ENCODE results near the gene VGLL2. TPM values are rescaled to one million over a fixed set of nuclear protein-coding genes. Genes with fewer than 3 reads are reported as not detected.

VGLL2 gene
- polyA plus RNA-seq, 1 of the 3 experiments (the other 2 are of a cell fraction): 0.02 TPM

- Histone ChIP-seq H3K4me2 (no peak overlapping the region), H3K4me3 (ENCODE audit: low read depth in 2 of 2, low read length in 1 of 2) (no peak overlapping the region), H3K9me3 (no peaks in the 10 kb centered on the region), H3K27me3 (ENCODE audit: insufficient read depth) (peaks cover 59% of the 10 kb centered on the region), H3K9me2 (no peaks in the 10 kb centered on the region), H3K9ac (no peak overlapping the region), H3F3A (replicated peaks; ENCODE audit: insufficient read depth) (no peaks in the 10 kb centered on the region), H4K20me1 (ENCODE audit: insufficient read depth) (no peaks in the 10 kb centered on the region), H2AFZ (ENCODE audit: low read depth) (no peak overlapping the region), H3K79me2 (ENCODE audit: insufficient read depth) (no peaks in the 10 kb centered on the region), H3K4me1 (ENCODE audit: control insufficient read depth in 1 of 2, insufficient read depth in 2 of 2, low read depth in 1 of 2, low read length in 1 of 2) (peaks cover 3 to 8% of the 10 kb centered on the region in 2 experiments; a peak in 1 of 4 replicates), H3K36me3 (replicated peaks in 1 of 2; ENCODE audit: control insufficient read depth in 1 of 2, insufficient read depth in 2 of 2, low read length in 1 of 2) (no peaks in the 10 kb centered on the region), H3K27ac (ENCODE audit: low read depth in 2 of 2, low read length in 1 of 2) (no peak overlapping the region)
- ChIA-PET CTCF (interaction anchor here (1.1 kb wide), 1 partner anchor 293 kb away, joined by 3 read pairs; no protein-coding TSS in a partner anchor), POLR2A (no interaction called here)
- DNase-seq: no peak
- WGBS (ENCODE audit: low lambda C conversion rate): 13% methylated on average over 8 of the region's 8 CpGs
- TF ChIP-seq IRF3 (IDR thresholded peaks at IDR 0.05; ENCODE audit: low read depth, low read length): no peak
- no peak for TF ChIP-seq YY1 (IDR thresholded peaks at IDR 0.05; ENCODE audit: low read depth)
- TF ChIP-seq FOSL2 (IDR thresholded peaks at IDR 0.05; ENCODE audit: borderline replicate concordance, low read depth): no peak
- no peak for TF ChIP-seq NFIC (IDR thresholded peaks at IDR 0.05; ENCODE audit: borderline replicate concordance)
- TF ChIP-seq ZBTB33 (IDR thresholded peaks at IDR 0.05; ENCODE audit: borderline replicate concordance, low read depth): no peak
- no peak for TF ChIP-seq EZH2phosphoT487 (IDR thresholded peaks at IDR 0.05; ENCODE audit: borderline replicate concordance, low read depth)
- no peak for TF ChIP-seq RXRA (IDR thresholded peaks at IDR 0.05; ENCODE audit: borderline replicate concordance, low read depth)
- TF ChIP-seq GATA2 (CRISPR knock-in tag; IDR thresholded peaks at IDR 0.05): no peak
- TF ChIP-seq SIN3A (IDR thresholded peaks at IDR 0.05; ENCODE audit: borderline replicate concordance, low read depth, low read length): no peak
- TF ChIP-seq RFX5 (IDR thresholded peaks at IDR 0.05; ENCODE audit: low read length): no peak
- no peak for TF ChIP-seq MXI1 (IDR thresholded peaks at IDR 0.05; ENCODE audit: low read depth, low read length)
Observed at GRCh38 chr6:117262799-117263198, 2.6 kb upstream of the VGLL2 start.

GRCh38 chr6:117263353-117263927 is 1.9 kb upstream of the VGLL2 start:
- CTCF ChIA-PET: interaction anchor here (1.1 to 1.2 kb wide), 2 partner anchors 17 to 294 kb away, joined by 3 read pairs; no protein-coding TSS in a partner anchor
- no peak overlapping the region for H3K4me2 ChIP-seq
- no peak for DNase-seq
- H3K9me2 ChIP-seq: no peaks in the 10 kb centered on the region
- no peaks in the 10 kb centered on the region for H3K9me3 ChIP-seq
- no peak overlapping the region for H2AFZ ChIP-seq (ENCODE audit: low read depth)
- no peaks in the 10 kb centered on the region for H3K36me3 ChIP-seq (replicated peaks in 1 of 2; ENCODE audit: control insufficient read depth in 1 of 2, insufficient read depth in 2 of 2, low read length in 1 of 2)
- no peak overlapping the region for H3K27ac ChIP-seq (ENCODE audit: low read depth in 2 of 2, low read length in 1 of 2)
- POLR2A ChIA-PET: no interaction called here
- no peaks in the 10 kb centered on the region for H3K79me2 ChIP-seq (ENCODE audit: insufficient read depth)
- no peaks in the 10 kb centered on the region for H4K20me1 ChIP-seq (ENCODE audit: insufficient read depth)
- TF ChIP-seq TEAD4 (IDR thresholded peaks at IDR 0.05; ENCODE audit: borderline replicate concordance, insufficient read depth) (no peak), SMC3 (IDR thresholded peaks at IDR 0.05; ENCODE audit: low read depth, low read length) (no peak), CTCF (IDR thresholded peaks at IDR 0.05) (no peak), TCF12 (IDR thresholded peaks at IDR 0.05) (no peak), CHD2 (IDR thresholded peaks at IDR 0.05; ENCODE audit: low read length, partially characterized antibody) (no peak), NFIC (IDR thresholded peaks at IDR 0.05; ENCODE audit: borderline replicate concordance) (no peak), FOXM1 (IDR thresholded peaks at IDR 0.05; ENCODE audit: low read depth) (no peak), RXRA (IDR thresholded peaks at IDR 0.05; ENCODE audit: borderline replicate concordance, low read depth) (no peak), IRF3 (IDR thresholded peaks at IDR 0.05; ENCODE audit: low read depth, low read length) (no peak)
- H3K27me3 ChIP-seq (ENCODE audit: insufficient read depth): peaks cover 65% of the 10 kb centered on the region
- no peaks in the 10 kb centered on the region for H3F3A ChIP-seq (replicated peaks; ENCODE audit: insufficient read depth)
- WGBS (ENCODE audit: low lambda C conversion rate): 54% methylated on average over 6 of the region's 27 CpGs
- H3K4me3 ChIP-seq (ENCODE audit: low read depth in 2 of 2, low read length in 1 of 2): no peak overlapping the region
- no peak overlapping the region for H3K9ac ChIP-seq
- peaks cover 3 to 8% of the 10 kb centered on the region in 2 experiments; a peak in 1 of 4 replicates for H3K4me1 ChIP-seq (ENCODE audit: control insufficient read depth in 1 of 2, insufficient read depth in 2 of 2, low read depth in 1 of 2, low read length in 1 of 2)
